Uterus (tissue), 4 donors: ENCODE results near the gene ERFL. TPM values are rescaled to one million over a fixed set of nuclear protein-coding genes. Genes with fewer than 3 reads are reported as not detected.

Experiments used
- DNase-seq, 2 donors: peaks; one replicate each; pipeline ENCODE4 v3.0.0-alpha.2; 2019 to 2020
- H3K27ac ChIP-seq, 2 donors: fragments of 200-600 bp; sonication (generic); 1 replicate in 1 of 2; 2 replicates in 1 of 2; pipeline ENCODE4 v1.5.1; 2016 to 2018
- H3K27me3 ChIP-seq, 2 donors: fragments of 200-600 bp; sonication (generic); one replicate each; pipeline ENCODE4 v1.5.1; 2018 to 2019; ENCODE audit warnings: control low read depth in 1 of 2
- H3K36me3 ChIP-seq, 2 donors: fragments of 200-600 bp; sonication (generic); one replicate each; pipeline ENCODE4 v1.5.1; 2019; ENCODE audit warnings: control low read depth in 1 of 2
- H3K4me1 ChIP-seq, 2 donors: fragments of 200-600 bp; sonication (generic); one replicate each; pipeline ENCODE4 v1.5.1; 2018 to 2019; ENCODE audit warnings: control low read depth in 1 of 2
- H3K4me3 ChIP-seq, 2 donors: fragments of 200-600 bp; sonication (generic); 1 replicate in 1 of 2; 2 replicates in 1 of 2; pipeline ENCODE4 v1.5.1; 2018 to 2019; ENCODE audit warnings: mild to moderate bottlenecking in 1 of 2
- H3K9me3 ChIP-seq, 2 donors: fragments of 200-600 bp; sonication (generic); one replicate each; pipeline ENCODE4 v1.5.1; 2019; ENCODE audit warnings: control low read depth in 1 of 2
- CTCF ChIP-seq, 4 experiments: fragments of 200-600 bp in 2 of 4; fragments of 450-650 bp in 2 of 4; sonication (generic) in 2 of 4; IDR thresholded peaks; one replicate each; pipeline ENCODE4 v1.5.1; 2016 to 2019; ENCODE audit warnings: antibody characterized with exemption in 4 of 4, mild to moderate bottlenecking in 2 of 4, moderate library complexity in 1 of 4
- POLR2A ChIP-seq, 2 donors: fragments of 450-650 bp; IDR thresholded peaks; one replicate each; pipeline ENCODE4 v1.6.1; 2016; ENCODE audit warnings: antibody characterized with exemption in 2 of 2, mild to moderate bottlenecking in 1 of 2, moderate library complexity in 1 of 2
- intact Hi-C: fragments of 100-400 bp; cut with DNase I; formaldehyde crosslinking; loops from one replicate; pipeline ENCODE4 v1.15.1; 2023; ENCODE audit warnings: low total_unique reads
- total RNA-seq, 4 donors: library from RNA; depleted of rRNA in 3 of 4; stranded (reverse); fragments of >200 nt in 3 of 4; gene quantifications; one replicate each; pipeline versions ENCODE4 v1.1.0 to v1.2.4, GENCODE V29; 2014 to 2023
- donor health status: DM: yes; HTN: yes; CAD: no.

ERFL gene
- total RNA-seq, 4 donors from 2014 or later = 1.7 TPM; not detected in 3

GRCh38 chr19:41937525-41938468 is 9.5 kb upstream of the ERFL start:
- no peak overlapping the region for H3K4me3 ChIP-seq
- H3K4me1 ChIP-seq = peaks cover 0 to 13% of the 10 kb centered on the region in 2 donors
- H3K36me3 ChIP-seq = no peaks in the 10 kb centered on the region
- no peaks in the 10 kb centered on the region for H3K9me3 ChIP-seq
- H3K27ac ChIP-seq = no peak overlapping the region
- intact Hi-C loops = no loop called here
- peaks cover 11 to 24% of the 10 kb centered on the region in 2 donors for H3K27me3 ChIP-seq
- TF ChIP-seq CTCF (IDR thresholded peaks at IDR 0.05) (no peak), POLR2A (IDR thresholded peaks at IDR 0.05) (no peak)
- DNase-seq = no peak

DNA sequence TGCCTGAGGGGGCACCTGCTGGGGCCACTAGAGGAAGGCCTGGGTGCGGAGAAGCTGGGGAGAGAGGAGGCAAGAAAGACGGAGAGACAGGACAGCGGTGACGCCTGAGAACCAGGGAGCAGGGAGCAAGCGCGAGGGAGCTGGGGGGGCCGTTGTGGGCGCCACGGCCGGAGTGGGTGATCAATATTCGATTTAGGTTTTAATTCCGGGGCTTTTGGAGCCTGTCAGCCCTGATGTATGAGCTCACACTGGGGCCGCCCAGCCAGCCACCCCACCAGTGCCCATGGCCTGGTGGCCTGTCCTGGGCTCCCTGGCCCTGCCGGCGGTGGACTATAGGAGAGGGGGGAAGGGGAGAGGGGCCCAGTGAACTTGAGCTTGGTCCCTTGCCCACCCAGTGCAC is 8.7 kb upstream of the ERFL start:
- no peak overlapping the region for H3K4me3 ChIP-seq
- no peak for TF ChIP-seq POLR2A (IDR thresholded peaks at IDR 0.05)
- no peak for TF ChIP-seq CTCF (IDR thresholded peaks at IDR 0.05)
- no peak for DNase-seq
- H3K27me3 ChIP-seq = peaks cover 18 to 22% of the 10 kb centered on the region in 2 donors
- intact Hi-C loops = no loop called here
- H3K9me3 ChIP-seq = no peaks in the 10 kb centered on the region
- H3K4me1 ChIP-seq = peaks cover 0 to 13% of the 10 kb centered on the region in 2 donors
- no peak overlapping the region for H3K27ac ChIP-seq
- no peaks in the 10 kb centered on the region for H3K36me3 ChIP-seq

- H3K27ac ChIP-seq = no peak overlapping the region
- H3K9me3 ChIP-seq = no peaks in the 10 kb centered on the region
- TF ChIP-seq POLR2A (IDR thresholded peaks at IDR 0.05) (no peak), CTCF (IDR thresholded peaks at IDR 0.05) (no peak)
- H3K36me3 ChIP-seq = no peaks in the 10 kb centered on the region
- peaks cover 0 to 13% of the 10 kb centered on the region in 2 donors for H3K4me1 ChIP-seq
- DNase-seq = no peak
- peaks cover 18 to 24% of the 10 kb centered on the region in 2 donors for H3K27me3 ChIP-seq
- H3K4me3 ChIP-seq = no peak overlapping the region
- intact Hi-C loops = no loop called here
Observed at GRCh38 chr19:41936416-41936850, 8.2 kb upstream of the ERFL start.

GRCh38 chr19:41935760-41936415 is 7.6 kb upstream of the ERFL start:
- intact Hi-C loops = no loop called here
- H3K27ac ChIP-seq = no peak overlapping the region
- H3K4me1 ChIP-seq = peaks cover 0 to 11% of the 10 kb centered on the region in 2 donors
- H3K36me3 ChIP-seq = no peaks in the 10 kb centered on the region
- TF ChIP-seq CTCF (IDR thresholded peaks at IDR 0.05) (no peak), POLR2A (IDR thresholded peaks at IDR 0.05) (no peak)
- H3K9me3 ChIP-seq = no peaks in the 10 kb centered on the region
- no peak for DNase-seq
- no peak overlapping the region for H3K4me3 ChIP-seq
- H3K27me3 ChIP-seq = peaks cover 17 to 26% of the 10 kb centered on the region in 2 donors
